BE2C (cell line): ENCODE measurements around the gene C16orf78.

Experiments used
- DNase-seq: peaks from one replicate; pipeline ENCODE4 v3.0.0-alpha.2; 2020
- H3K27me3 ChIP-seq: fragments of 250-450 bp; sonication (Bioruptor Pico); 2 replicates; pipeline ENCODE4 v1.5.1; 2020; ENCODE audit warnings: mild to moderate bottlenecking
- H3K36me3 ChIP-seq: fragments of 250-450 bp; sonication (Bioruptor Pico); 2 replicates; pipeline ENCODE4 v1.5.1; 2020; ENCODE audit warnings: mild to moderate bottlenecking
- H3K4me1 ChIP-seq: fragments of 250-450 bp; sonication (Bioruptor Pico); 2 replicates; pipeline ENCODE4 v1.5.1; 2020
- H3K4me3 ChIP-seq: 2 replicates; pipeline ENCODE4 v1.5.1; 2011; ENCODE audit warnings: low read depth, low read length
- H3K9me3 ChIP-seq: fragments of 250-450 bp; sonication (Bioruptor Pico); 2 replicates; pipeline ENCODE4 v1.5.1; 2020
- CTCF ChIP-seq: IDR thresholded peaks from 2 replicates; pipeline ENCODE4 v1.5.1; 2012; ENCODE audit warnings: mild to moderate bottlenecking, low read depth, low read length

Gene C16orf78

GRCh38 chr16:49341706-49342105 lies 31.9 kb upstream of the C16orf78 start:
- peaks cover 10% of the 10 kb centered on the region; the same call in 1 of the 2 replicates for H3K27me3 ChIP-seq
- no peak for TF ChIP-seq CTCF
- no peaks in the 10 kb centered on the region for H3K36me3 ChIP-seq
- no peaks in the 10 kb centered on the region for H3K9me3 ChIP-seq
- H3K4me3 ChIP-seq = no peak overlapping the region
- no peak for DNase-seq
- H3K4me1 ChIP-seq = no peaks in the 10 kb centered on the region

- no peak for TF ChIP-seq CTCF
Measured at GRCh38 chr16:49342336-49343265, 31.0 kb upstream of the C16orf78 start.

GRCh38 chr16:49343291-49343690 lies 30.3 kb upstream of the C16orf78 start:
- H3K27me3 ChIP-seq = peaks cover 10% of the 10 kb centered on the region; the same call in 1 of the 2 replicates
- H3K4me1 ChIP-seq = no peaks in the 10 kb centered on the region
- no peaks in the 10 kb centered on the region for H3K36me3 ChIP-seq
- no peak for TF ChIP-seq CTCF
- H3K9me3 ChIP-seq = no peaks in the 10 kb centered on the region
- no peak overlapping the region for H3K4me3 ChIP-seq
- no peak for DNase-seq

More at GRCh38 chr16:49342336-49343265, 31.0 kb upstream of the C16orf78 start:
- Histone ChIP-seq H3K4me1 (no peaks in the 10 kb centered on the region), H3K36me3 (no peaks in the 10 kb centered on the region), H3K27me3 (peaks cover 10% of the 10 kb centered on the region; the same call in 1 of the 2 replicates), H3K9me3 (no peaks in the 10 kb centered on the region), H3K4me3 (no peak overlapping the region)
- no peak for DNase-seq

GRCh38 chr16:49344401-49344800 lies 29.2 kb upstream of the C16orf78 start:
- Histone ChIP-seq H3K27me3 (peaks cover 14% of the 10 kb centered on the region), H3K36me3 (no peaks in the 10 kb centered on the region), H3K4me3 (no peak overlapping the region), H3K4me1 (no peaks in the 10 kb centered on the region), H3K9me3 (no peaks in the 10 kb centered on the region)
- TF ChIP-seq CTCF = no peak
- DNase-seq = no peak

- no peak for TF ChIP-seq CTCF
- peaks cover 12% of the 10 kb centered on the region for H3K27me3 ChIP-seq
- DNase-seq = no peak
- no peaks in the 10 kb centered on the region for H3K9me3 ChIP-seq
- no peaks in the 10 kb centered on the region for H3K36me3 ChIP-seq
- no peak overlapping the region for H3K4me3 ChIP-seq
- no peaks in the 10 kb centered on the region for H3K4me1 ChIP-seq
Measured at GRCh38 chr16:49345829-49346228, 27.8 kb upstream of the C16orf78 start.

GRCh38 chr16:49346459-49346858 lies 27.1 kb upstream of the C16orf78 start:
- no peak for TF ChIP-seq CTCF
- no peaks in the 10 kb centered on the region for H3K9me3 ChIP-seq
- H3K4me1 ChIP-seq = no peaks in the 10 kb centered on the region
- H3K36me3 ChIP-seq = no peaks in the 10 kb centered on the region
- H3K27me3 ChIP-seq = peaks cover 16% of the 10 kb centered on the region
- H3K4me3 ChIP-seq = no peak overlapping the region
- no peak for DNase-seq
